Mammary epithelial cell (primary cell): ENCODE results near the gene KCND2.
"Not testable (repeated sequence)": the region's sequence is repeated elsewhere in the genome, so short reads cannot be mapped to it uniquely, and the experiment has no call there.

ENCODE experiments used
- EZH2 ChIP-seq: IDR thresholded peaks from 2 replicates; pipeline ENCODE4 v1.6.1; 2012; ENCODE audit warnings: low read length, inconsistent platforms, borderline replicate concordance
- TF ChIP-seq, protein P1 (sequence below), 2 donors: IDR thresholded peaks in 1 of 2; conservative IDR thresholded peaks in 1 of 2; 2 replicates each; pipeline ENCODE4 v1.5.1; 2011 to 2012; ENCODE audit warnings: inconsistent platforms in 2 of 2, low read length in 2 of 2, mild to moderate bottlenecking in 2 of 2, control low read depth in 1 of 2, low read depth in 1 of 2; ENCODE audit not compliant: insufficient read depth in 1 of 2; ENCODE audit errors: extremely low read depth in 1 of 2

DNA sequence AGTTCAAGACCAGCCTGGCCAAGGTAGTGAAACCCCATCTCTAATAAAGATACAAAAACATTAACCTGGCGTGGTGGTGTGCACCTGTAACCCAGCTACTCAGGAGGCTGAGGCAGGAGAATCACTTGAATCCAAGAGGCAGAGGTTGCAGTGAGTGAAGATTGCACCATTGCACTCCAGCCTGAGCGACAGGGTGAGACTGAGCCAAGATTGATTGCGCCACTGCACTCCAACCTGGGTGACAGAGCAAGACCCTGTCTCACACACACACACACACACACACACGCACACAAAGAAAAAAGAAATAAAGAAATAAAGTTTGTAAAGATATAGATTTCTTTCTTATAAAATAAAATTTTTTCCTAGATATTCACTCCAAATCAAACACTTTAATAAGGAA, 305.7 kb downstream of the KCND2 start:
- TF ChIP-seq, protein P1, sequence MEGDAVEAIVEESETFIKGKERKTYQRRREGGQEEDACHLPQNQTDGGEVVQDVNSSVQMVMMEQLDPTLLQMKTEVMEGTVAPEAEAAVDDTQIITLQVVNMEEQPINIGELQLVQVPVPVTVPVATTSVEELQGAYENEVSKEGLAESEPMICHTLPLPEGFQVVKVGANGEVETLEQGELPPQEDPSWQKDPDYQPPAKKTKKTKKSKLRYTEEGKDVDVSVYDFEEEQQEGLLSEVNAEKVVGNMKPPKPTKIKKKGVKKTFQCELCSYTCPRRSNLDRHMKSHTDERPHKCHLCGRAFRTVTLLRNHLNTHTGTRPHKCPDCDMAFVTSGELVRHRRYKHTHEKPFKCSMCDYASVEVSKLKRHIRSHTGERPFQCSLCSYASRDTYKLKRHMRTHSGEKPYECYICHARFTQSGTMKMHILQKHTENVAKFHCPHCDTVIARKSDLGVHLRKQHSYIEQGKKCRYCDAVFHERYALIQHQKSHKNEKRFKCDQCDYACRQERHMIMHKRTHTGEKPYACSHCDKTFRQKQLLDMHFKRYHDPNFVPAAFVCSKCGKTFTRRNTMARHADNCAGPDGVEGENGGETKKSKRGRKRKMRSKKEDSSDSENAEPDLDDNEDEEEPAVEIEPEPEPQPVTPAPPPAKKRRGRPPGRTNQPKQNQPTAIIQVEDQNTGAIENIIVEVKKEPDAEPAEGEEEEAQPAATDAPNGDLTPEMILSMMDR (conservative IDR thresholded peaks at IDR 0.05 in 1 of 2, IDR thresholded peaks at IDR 0.05 in 1 of 2; ENCODE audit: extremely low read depth in 1 of 2, insufficient read depth in 1 of 2, low read depth in 1 of 2, low read length in 2 of 2), result not testable (repeated sequence)
- TF ChIP-seq EZH2, result not testable (repeated sequence)
